NCI-H226 (cell line): Measurements from ENCODE around the gene HGD.
"Not testable (repeated sequence)": the region's sequence is repeated elsewhere in the genome, so short reads cannot be mapped to it uniquely, and the experiment has no call there.

Experiments used
- DNase-seq: peaks from one replicate; pipeline ENCODE4 v3.0.0-alpha.2; 2015

Gene HGD, protein sequence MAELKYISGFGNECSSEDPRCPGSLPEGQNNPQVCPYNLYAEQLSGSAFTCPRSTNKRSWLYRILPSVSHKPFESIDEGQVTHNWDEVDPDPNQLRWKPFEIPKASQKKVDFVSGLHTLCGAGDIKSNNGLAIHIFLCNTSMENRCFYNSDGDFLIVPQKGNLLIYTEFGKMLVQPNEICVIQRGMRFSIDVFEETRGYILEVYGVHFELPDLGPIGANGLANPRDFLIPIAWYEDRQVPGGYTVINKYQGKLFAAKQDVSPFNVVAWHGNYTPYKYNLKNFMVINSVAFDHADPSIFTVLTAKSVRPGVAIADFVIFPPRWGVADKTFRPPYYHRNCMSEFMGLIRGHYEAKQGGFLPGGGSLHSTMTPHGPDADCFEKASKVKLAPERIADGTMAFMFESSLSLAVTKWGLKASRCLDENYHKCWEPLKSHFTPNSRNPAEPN

DNA sequence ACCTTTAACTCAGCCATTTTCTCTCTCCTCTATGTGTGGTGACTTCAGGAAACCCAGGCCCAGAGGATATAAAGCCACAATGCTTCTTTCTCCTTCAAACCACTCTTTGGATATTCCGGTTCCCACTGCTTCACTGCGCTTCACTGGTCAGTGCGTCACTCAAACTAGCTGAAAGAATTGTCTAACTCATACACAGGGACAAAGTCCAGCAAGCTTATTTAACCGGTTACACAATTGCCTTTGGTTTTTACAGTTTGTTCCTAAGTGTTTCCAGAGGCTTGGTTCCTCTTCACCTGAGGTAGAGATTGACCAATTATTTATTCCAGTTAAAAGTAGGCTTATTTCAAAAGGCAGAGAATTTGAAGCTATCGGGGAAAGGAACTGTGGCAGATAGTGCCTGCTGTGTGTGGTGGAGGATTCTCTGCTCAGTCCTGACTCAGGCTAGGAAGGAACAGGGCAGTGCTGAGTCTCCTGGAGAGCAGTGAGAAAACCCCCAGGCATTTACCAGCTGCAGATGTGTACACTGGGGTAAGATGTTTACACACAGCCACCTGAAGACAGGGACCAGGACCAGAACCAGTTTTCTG lies at the start of gene HGD:
Gene HGD (minus strand): TSS at position 145 of the 587 bp plus-strand sequence. CDS start 128 bp downstream, at position 17.
- DNase-seq: no peak

DNA sequence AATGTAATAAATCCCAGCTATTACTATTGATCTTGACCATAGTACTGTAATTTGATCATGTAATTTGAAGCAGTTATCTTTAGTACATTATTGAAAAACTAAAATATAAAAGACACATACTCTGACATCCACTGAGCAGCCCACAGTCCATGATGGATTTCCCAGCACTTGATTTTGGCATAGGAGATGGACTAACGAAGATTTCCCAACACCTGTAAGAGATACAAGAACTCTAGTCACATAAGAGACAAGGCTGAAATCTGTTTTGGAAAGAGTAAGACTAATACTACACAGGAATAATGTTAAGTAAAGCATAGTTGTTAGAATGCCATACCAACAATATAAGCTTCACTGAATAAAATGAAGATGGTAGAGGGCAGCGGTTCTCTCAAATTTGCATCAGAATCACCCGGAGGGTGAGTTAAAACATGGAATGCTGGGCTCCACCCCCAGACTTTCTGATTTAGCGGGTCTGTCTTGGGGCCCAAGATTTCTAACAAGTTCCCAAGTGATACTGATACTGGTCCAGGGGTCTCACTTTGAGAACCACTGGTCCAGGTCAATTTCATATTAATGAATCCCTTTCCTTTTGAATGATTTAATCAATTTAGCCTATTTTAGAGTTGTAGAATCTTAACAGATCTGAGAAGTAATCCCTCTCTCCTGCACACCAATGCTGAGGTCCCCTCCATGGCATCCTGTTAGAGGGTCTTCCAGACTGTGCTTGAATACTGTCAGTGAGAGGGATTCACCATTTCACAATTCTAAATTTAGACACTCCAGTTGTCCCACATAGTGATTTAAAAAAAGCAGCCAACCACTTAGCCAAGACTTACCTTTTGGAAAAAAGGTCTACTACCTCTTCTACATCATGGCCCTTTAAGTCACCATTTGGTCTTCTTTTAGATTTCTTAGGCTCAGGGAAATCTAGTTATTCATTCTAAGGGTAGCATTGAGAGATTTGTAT lies 48.8 kb upstream of the HGD start:
- no peak for DNase-seq

DNA sequence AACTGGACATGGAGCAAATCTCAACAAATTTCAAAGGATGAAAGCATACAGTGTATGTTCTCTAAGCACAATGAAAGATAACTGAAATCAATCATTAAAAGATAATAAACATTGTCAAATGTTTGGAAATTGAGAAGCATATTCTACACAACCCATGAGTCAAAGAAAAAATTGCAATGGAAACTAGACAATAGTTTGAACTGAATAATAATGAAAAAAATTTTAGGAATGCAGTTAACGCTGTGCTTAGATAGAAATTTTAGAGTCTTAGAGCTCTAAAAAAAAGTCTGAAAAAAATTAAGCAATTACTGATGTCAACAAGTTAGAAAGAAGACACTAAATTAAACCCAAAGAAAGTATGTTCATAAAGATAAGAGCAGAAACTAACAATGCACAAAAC lies 44.8 kb upstream of the HGD start:
- DNase-seq: no peak

DNA sequence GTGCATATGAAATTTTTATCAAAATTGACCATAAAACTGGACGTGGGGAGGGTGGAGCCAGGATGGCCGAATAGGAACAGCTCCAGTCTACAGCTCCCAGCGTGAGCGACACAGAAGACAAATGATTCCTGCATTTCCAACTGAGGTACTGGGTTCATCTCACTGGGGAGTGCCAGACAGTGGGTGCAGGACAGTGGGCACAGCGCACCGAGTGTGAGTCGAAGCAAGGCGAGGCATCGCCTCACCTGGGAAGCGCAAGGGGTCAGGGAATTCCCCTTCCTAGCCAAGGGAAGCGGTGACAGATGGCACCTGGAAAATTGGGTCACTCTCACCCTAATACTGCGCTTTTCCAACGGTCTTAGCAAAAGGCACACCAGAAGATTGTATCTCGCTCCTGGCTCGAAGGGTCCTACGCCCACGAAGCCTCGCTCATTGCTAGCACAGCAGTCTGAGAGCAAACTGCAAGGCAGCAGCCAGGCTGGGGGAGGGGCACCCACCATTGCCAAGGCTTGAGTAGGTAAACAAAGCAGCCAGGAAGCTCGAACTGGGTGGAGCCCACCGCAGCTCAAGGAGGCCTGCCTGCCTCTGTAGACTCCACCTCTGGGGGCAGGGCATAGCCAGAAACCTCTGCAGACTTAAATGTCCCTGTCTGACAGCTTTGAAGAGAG lies 37.3 kb upstream of the HGD start:
- DNase-seq: not testable (repeated sequence)

DNA sequence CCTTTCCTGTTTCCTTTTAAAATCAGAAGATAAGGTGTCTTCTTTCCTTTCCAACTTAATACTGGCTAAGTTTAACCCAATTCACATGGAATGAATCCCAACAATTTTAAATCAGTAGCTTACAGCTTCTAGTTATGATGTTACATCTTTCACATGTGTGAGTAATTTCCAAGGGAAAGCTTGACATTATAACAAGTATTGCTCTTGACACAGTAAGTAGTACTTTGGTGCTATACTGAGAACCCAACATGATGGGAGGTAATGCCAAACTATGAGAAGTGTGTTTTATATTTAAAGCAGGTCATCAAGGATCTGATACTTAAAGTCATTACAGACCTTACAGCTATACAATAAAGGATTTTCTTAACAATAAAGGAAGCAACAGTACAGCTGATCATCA lies 31.2 kb upstream of the HGD start:
- DNase-seq: no peak

DNA sequence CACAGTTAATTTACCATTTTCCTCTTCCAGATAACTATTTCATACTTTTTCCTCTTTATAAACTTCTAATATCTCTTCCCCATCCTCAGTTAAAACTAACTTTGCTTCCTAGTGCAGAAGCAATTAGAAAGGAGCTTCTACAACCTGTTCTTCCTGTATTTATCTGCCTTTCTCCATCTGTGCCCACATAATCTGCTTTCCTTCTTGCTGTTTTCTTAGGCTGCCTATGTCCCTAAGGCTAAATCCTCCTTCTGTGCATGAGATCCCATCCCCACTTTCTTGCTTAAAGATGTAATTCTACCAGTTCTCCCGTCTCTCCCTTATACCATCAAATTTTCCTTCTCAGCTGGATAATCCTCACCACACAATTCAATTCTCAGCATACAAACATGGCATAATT lies 28.3 kb upstream of the HGD start:
- no peak for DNase-seq

DNA sequence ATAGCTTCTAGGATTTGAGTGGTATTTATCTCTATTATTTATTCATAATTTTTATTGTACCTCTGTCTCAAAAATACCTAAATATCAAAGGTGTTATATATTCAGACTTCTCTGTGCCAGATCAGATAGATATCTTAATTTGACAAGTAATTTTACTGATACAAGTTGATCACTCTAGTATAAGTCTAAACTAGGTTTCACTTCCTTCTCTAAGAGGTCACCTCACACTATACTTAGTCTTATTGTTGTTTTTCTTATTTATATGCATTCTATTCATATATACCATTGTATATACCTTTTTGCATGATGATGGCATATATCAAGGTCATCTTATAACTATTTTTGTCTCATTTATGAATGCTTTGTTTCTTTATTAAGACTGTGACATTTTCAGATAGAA lies 26.4 kb upstream of the HGD start:
- DNase-seq: no peak

DNA sequence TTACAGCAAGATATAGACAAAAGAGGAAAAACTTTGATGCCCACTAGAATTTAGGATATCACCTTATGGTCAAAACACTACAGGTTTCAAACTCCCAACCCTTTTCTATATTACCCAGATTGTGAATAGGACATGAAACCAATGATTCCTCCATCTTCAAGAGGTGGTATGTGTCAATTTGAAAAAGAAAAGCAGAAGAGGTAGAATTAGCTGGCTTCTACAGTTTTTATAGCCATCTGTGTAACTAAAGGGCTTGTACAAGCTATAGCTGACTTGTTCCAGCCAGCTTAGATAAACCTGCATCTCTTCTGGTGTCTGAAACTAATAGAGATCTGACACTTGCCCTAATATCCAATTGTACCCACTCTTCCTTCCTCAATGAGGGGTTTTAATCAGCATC lies 24.9 kb upstream of the HGD start:
- DNase-seq: no peak

DNA sequence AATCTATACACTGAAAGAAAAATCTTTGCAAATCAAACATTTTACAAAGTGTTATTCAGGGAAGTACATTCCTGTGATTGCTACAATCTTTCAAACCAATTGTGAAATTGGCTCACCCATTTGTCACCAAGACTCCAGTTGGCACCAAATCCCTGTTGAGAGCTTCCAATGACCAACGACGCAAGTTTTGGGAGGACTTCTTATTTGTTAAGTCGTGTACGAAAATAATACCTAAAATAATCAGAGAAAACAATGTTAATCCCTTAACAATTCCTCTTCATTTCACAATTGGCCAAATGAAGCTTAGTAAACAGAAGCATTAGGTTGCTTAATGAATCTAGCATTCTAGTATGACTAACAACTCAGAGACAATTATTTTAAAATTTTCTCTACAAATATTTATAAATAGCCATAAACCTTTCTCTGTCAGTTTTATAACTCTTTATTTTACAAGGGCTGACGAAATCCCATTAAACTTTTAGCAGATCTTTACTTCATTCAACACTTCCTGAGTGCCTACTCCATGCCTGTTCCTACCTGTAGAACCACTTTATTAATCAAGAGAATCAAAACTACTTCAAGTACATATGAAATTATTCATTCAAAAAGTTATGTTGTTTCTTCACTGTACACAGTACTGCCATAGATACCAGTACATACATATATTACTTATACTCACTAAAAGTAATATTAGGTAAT lies 24.0 kb upstream of the HGD start:
- DNase-seq: no peak

DNA sequence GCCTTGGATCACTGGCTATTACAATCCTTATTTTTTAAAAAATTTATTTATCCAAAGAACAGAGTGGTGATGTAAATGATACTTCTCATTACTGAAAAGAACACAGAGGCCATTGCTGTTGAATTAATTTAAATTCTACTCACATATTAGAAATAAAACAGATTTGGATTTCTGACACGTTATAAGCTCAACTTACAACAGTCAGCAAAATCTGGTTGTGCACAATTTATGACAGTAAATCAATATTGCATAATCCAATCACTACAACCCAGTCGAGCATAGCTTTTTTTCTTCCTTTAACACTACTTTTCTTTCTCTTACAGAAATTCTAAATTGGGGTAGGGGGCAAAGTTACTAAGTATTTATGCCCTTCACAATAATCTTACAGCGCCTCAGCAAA lies 17.3 kb upstream of the HGD start:
- DNase-seq: no peak

DNA sequence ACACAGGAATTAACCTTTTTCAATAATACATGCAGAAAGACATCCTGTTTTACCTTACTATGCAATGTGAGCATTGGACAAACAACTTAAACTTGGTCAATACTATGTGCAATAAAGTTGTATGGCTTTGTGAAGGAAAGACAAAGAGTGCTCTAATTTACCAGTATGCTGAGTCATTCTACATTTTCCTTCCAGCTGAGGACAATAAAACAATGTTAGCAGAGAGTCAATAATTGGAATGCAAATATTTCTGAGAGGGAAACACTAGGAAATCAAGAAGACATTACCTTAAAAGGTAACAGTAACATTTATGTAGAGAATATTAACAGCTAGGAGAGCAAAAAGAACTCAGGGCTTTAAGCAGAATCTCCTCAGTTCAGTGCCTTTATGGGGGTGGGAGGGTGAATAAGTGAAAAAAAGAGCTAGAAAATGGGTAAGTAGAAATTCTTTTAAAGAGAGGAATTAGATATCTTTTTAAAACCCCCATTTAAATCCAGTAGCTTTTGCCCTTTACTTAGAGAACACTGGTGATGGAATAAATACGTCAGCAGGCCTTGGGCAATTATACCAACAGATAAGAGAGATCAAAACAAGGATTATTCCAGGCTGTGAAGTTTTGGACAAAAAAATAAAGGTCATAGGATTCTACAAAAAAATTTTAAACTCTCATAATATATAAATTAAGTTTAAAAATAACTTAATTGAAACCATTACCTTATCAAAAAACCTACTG lies 11.6 kb upstream of the HGD start:
- no peak for DNase-seq

DNA sequence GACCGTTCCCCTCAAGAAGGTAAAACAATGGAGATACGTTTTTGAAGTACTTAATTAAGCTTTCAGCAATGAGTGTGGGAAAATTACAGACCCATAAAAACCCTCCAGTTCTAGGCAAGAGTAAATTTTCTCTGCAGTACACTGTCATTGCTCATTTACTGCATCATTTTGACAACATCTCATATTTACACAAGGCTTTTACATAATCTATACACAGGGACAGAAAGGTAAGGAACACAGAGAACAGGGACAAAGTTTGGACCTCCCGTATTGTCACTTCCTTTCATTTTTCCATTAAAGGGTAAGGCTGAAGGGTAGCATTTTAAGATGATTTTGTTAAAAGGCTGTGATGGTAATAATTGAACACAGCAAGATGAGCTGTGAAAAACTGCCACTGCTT lies 7.4 kb upstream of the HGD start:
- DNase-seq: no peak

DNA sequence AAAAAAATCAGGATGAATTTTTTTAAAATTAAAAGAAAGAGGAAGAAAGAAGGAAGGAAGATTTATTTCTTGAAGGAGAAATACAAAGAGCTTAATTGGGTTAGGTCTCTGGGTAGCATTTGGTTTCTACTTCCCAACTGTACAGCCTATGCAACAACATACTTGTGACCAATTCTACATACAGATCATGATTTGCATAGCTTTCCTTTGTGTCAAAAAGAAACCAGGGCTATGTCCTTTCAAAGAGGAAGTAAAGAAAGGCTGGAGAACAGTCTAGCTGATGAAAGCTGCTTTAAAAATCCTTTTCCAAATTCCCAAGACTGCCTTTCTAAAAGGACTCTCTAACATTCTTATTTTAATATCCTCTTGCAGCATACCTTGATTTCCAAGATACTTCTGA lies 6.1 kb upstream of the HGD start:
- DNase-seq: no peak

DNA sequence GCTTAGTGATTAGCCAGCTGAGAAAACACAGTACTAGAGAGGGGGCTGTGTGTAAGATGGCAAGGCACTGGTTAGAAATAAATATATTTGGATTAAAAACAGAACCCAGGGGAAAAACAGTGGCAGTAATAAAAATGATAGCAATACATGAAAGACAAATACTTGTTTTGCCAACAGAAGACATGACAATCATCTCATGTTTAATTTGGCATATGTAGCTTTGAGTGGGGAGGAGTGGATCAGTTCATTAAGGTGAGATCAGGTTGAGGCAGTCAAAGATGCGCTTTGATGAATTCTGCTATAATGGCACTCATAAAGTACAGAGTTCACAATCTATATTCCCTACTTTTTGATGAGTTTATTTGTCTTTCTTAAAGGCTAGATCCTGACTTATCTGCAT lies 3.4 kb upstream of the HGD start:
- no peak for DNase-seq

DNA sequence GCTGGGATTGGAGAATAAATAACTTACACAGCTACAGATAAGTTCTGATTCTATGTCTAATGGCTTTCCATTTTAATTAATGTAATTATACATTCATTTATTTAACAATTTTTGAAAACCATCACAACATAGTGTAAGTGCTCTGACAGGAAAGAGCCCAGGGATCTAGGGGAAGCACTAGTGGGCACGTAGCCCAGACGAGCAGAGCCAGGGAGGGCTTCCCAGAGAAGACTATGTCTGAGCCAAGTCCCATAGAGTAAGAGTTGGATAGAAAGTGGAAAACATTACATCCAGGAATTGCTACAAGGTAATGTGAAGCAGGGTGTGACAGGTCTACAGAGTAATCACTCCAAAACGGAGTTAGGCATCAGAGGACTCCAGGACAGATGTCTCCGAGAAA lies 2.9 kb upstream of the HGD start:
- no peak for DNase-seq

DNA sequence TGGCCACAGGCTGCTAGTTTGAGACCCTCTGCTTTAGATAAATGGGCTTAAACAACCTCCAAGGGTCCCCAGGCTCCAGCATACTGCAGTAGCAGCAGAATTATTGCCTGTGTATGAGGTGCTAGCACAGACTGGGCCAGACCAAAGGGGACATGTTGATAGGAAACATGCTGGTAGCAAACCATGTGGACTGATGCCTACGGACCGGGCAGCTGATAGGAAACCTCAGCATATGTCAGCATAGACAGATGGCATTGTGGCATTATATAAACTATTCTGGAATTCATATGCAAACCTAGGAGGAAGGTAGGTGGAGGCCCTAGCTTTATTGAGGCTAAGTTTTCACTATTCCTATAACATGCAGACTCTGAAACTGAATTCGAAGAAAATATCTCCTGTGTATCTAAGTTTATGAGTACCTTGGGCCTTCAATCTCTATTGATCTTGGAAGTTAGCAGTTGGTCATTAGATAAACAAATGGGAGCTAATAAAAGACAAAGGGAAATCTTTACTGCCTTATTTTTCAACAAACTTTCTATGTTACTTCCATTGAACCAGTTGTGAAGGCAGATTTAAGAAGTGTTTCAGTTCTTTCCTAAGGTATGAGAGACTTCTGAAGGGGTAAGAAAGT lies 1.7 kb upstream of the HGD start:
- no peak for DNase-seq

DNA sequence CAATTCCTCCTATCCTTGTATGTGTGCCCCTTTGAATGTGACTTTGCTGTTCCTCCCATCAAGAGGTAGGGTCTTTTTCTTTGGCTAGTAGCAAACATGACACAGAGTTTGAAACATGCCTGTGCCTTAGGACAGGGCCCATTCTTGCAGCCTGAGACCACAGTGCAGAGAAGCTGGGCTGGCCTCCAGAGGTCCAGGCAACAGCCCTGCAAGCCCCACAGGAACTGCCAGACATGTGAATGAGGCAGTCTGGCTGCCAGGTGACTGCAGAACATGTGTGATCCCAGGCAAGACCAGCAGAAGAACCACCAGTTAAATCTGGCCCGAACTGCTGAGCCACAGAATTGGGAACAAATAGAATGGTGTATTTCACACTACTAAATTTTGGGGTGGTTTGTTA lies 1.2 kb upstream of the HGD start:
- no peak for DNase-seq

DNA sequence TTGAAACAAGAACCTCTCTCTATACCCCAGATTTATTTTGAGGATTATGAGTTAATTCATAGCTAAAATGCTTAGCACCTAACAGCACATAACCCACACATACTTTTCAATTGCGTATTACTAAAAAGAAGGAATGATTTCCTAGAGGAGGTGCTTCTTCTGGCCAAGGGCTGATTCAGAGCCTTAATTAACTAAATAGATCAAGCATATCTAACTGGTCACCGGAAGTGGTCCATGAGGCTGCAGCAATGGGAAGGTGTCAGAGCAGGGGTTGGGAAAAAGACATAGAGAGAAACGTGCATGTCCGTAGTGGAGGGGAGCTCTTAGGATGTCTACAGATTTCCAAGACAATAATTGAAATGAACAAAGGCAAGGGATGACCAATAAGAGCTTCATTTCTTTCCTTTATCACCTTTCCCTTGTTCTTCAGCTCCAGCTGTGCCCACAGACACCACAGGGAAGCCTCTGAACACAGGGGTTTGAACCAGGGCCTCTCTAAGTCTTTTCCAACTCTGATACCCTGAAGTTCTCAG lies 467 bp downstream of the HGD start:
- DNase-seq: no peak

DNA sequence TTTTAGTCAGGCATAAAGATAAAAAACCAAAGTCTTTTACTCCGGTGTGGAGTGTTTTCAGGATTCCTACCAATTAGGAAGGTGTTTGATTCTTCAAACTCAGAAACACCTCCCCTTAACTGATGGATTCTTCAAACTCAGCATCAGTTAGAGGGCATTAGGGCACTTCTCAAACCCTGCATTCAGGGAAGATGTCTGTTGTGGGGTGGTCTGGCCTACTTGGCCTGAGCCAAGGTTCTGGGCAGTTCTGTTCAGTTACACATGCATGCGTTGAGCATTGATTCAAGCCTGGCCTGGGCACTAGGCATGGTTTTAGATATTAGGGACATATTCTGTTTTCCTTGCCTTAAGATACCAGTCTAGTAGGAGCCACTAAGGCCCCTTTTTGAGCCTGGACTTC lies 1.0 kb downstream of the HGD start:
- no peak for DNase-seq

DNA sequence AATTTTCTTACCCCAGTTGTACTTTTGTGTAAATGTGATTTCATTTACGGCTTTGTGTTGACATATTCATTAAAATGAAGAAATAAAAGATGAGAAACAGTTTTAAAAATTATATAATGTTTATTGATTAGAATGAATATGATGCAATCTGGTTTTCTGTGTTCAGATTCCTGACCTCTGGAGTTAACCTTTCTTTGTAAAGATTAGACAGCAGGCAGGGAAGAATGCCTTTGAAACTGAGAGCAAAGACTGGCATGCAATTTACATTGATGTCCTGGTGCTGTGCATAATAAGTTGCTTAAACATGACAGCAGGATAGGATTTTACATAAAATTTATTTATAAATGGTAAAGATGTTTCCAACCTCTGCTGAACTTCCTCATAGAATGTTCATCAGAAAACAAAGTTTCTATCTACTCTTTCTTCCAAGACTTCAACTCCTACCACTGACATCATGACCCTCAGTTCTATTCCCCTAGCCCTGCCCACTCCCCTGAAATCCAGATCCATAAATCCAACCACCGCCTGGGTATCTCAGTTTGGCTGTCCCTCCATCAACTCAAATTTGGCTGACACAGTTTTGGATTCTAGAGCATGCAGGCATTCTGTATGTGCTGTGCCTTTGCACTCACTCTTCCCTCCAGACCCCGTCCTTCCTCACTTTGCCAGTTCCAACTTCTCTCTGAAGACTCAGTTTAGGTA lies 1.7 kb downstream of the HGD start:
- DNase-seq: no peak
